Activated T-cell treated with anti-CD3 and anti-CD28 coated beads, Interleukin-2, amount 50 U/mL, for 1 hour (primary cell): Measurements from ENCODE around the gene FHAD1.
"Not testable (repeated sequence)": the region's sequence is repeated elsewhere in the genome, so short reads cannot be mapped to it uniquely, and the experiment has no call there.

Experiments used
- DNase-seq: peaks from one replicate; pipeline ENCODE4 v3.0.0-alpha.2; 2020

The FHAD1 gene

DNA sequence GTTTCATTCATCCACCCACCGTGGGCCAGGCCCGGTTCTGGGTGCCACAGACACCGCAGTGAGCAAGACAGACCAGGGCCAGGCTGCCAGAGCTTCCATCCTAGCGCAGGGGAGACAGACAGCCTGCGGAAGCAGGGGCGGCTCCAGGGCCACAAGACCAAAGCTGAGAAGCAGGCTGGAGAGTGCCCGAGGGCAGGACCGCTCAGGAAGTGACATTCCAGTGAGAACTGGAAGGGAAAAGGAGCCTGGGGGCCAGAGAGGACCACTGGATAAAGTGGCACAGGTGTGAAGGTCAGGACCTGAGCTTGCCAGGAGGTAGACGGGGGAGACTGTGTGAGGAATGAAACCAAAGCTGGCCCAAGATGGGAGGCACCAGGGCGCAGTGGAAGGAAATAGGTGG, 103.1 kb downstream of the FHAD1 start:
- DNase-seq: no peak

DNA sequence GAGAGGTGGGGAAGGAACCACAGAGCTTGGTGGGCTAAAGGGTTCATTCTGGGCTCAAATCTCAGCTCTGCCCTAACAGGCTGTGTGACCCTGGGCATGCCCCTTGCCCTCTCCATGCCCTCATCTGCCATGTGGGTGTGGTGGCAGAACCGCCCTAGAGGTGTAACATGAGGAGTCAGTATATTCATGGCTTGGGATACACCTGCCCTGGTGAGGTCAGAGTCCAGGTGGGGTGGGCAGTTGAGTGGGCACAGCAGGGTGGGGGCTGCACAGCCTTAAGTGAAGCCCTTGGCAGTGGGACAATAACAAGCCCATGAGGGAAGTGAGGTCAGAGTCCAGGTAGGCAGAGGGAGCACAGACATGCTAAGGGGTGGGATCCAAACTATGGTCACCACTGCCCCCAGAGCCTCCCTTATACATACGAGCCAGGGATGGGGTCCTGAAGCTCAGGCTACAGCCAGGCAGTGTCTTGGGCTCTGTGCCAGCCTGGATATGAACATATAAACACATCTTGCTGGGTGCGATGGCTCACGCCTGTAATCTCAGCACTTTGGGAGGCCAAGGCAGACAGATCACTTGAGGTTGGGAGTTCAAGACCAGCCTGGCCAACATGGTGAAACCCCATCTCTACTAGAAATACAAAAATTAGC, 103.7 kb downstream of the FHAD1 start:
- no peak for DNase-seq

DNA sequence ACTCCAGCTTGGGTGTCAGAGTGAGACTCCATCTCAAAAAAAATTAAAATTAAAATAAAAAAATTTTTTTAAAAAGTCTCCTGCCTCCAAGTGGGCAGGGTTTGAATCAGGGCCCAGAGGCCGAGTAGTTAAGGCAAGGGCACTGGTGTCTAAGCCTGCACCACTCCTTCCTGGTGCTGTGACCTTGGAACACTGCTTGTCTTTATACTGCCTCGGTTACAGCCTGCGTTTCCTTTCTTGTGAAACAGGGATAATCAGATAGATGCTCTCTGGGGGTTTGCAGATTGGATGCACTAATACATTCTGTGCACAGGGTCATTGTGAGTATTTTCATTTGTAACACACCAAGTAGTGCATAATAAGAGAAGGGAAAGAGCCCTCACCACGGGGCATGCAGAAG, 104.3 kb downstream of the FHAD1 start:
- DNase-seq: no peak

DNA sequence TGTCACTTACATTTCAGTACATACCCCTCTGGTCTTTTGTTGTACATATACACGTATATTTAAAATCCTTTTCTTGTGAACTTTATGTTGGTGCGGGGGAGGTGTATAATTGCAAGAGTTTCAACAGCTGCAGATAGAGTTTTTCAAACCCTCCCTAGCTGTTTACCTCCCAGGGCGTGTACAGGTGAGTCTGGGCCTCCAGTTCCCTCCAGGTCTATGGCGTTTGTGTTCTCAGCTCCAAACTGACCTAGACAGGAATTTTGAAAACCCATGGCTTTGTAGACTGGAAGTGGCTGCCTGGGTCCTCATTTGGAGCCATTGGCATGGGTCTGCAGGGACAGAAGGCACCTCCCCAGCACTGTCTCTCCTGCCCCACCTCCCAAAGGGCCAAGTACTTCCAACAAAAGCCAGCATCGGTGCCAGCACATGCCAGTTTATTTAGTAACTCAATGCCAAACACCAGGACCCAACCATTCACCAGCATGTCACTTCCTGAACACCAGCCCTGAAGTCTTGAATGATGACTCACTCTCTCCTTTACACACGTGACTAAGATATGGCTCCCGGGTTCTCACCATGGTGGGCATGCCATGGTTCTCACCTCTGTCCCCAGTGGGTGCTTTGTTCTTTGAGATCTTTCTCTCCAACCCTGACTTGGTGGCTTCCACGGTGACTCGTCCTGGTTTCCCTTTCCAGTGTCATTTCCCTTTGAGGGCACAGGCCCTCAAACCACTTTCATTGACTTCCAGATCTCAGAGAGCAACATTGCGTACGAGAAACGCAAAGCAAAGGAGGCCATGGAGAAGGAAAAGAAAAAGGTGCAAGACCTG, 105.3 kb downstream of the FHAD1 start:
- no peak for DNase-seq

DNA sequence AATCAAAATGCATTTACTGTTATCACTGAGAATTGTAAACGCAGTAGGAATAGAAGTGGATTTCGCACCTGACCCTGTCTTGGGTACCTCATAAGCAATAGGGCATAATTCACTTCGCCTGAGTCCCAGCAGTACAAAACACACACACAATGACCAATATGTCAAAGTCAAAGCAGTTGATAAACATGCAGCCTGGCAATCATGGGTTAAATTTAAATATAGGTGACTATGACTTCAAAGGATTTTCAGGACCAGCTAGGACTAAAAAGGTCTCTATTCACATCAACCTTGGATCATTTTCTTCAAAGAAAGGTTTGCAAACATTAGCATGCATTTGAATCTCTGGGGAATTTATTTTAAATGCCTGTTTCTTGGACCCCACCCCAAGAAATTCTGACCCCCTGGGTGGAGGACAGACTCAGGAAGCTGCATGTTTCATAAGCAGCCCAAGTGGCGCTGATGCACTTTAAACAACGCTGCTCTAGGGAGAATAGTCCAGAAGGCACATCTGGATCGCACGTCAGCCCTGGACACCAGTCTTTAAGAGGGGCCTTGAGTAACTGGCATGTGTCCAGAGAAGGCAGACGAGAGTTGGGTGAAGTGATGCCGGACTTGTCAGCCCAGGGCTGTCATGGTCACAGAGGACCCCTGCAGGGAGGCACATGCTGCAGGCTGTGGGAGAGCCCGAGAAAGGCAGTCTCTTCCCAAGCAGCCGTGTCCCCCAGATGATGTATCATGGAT, 107.0 kb downstream of the FHAD1 start:
- DNase-seq: no peak

DNA sequence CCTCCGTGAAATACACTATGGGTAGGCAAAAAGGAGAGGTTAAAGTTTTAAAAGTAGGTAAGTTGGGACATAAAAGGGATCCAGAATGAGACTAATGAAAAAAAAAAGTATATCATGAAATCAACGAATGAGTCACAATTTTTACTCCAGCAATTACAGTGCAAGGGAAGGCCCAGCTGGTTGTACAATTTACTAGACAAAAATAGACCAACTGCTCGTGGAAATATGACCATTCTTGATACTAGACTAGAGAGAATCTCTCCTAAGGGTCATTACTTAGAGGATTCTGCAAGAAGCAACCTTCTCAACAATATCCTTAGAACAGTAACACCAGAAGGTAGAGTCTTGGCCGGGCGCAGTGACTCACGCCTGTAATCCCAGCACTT, 107.5 kb downstream of the FHAD1 start:
- no peak for DNase-seq

DNA sequence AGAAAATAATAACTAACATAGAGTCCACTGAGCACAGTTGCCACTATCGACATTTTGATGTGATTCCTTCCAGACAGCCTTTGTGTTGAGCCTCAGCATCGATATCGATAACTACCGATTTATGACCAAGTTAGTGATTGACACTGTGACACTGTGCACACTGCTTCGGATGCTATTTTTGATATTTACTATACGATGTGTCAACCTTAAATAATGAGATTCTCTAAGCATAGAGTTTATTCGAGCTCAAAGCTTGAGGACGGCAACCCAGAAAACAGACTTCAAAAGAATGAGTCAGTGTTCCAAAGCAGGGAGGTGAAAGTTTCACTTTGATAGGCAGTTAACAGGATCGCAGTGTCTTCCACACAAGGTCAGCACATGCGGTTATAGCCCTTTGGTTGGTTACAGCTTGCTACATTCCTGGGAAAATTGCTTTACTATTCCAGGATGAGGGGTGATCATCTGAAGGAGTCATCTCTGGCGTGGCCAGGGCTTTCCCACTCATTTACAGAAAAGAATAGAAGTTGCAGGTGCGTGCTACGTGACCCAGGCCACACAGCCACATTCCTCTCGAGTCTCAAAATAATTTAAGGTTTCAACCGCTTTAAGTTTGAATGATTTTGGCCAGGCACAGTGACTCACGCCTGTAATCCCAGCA, 109.1 kb downstream of the FHAD1 start:
- no peak for DNase-seq

DNA sequence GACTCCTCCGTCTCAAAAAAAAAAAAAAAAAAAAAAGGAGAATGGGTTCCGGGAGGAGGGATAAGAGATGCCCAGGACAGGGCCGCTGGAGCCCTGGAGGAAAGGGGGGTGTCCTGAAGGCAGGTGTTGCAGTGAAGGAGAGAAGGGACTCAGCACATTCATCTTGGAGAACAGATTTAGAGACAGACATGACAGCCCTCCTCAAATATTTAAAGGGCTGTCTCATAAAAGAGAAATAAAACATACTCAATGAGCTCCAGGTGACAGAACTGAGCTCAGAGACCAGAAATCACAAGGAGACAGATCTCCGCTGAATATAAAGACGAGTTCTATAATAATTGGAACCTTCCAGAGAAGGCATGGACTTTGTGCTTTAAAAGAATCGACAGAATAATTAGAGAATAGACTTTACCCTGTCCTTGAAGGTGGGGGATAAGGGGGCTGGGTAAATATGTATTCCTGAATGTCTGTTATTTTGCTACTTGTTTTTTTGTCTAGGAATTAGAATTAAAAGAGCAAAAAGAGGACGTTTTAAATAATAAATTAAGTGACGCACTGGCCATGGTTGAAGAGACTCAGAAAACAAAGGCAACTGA, 110.7 kb downstream of the FHAD1 start:
- DNase-seq: no peak

DNA sequence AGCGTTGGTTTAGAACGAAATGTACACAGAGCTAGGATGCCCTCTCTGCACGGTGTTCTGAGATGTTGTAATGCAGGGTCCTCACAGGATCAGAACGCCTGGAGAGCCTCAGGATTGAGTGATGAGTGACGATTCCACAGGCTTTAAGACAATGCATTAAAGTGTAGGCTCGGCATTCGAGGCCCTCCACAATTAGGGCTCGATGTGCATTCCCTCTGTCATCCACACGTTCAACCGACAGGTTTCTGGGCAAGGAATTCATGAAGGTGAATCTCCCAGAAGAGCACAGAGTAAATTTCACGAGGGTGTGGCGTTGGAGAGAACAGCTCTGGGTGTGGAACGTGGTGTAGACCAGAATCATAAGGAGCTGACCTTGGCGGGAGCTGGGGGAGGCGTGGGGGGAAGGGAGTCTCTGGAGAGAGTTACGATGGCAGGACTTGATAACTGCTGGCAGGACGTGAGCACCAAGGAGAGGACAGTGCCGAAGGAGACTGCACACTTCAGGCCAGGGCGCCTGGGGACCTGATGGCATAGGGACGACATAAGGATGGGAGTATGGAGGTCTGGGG, 111.6 kb downstream of the FHAD1 start:
- no peak for DNase-seq

DNA sequence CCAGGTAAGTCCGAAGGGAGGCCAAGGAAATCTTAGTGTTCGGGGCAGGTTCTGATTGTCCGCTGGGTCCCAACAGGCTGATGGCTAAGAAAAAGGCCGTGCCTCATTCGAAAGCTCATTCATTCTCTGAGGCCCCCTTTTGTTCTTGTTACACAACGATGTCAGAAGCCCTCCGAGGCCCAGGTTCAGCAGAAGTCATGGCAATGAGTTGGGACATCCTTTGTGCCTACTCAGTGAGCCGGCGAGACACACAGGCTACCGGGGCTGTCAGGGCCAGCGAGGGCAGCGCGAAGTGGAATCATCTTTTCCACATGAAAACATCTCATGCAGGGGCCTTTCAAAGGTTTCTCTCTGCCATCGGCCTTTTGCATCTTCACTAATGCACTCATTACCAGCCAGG, 113.7 kb downstream of the FHAD1 start:
- no peak for DNase-seq

DNA sequence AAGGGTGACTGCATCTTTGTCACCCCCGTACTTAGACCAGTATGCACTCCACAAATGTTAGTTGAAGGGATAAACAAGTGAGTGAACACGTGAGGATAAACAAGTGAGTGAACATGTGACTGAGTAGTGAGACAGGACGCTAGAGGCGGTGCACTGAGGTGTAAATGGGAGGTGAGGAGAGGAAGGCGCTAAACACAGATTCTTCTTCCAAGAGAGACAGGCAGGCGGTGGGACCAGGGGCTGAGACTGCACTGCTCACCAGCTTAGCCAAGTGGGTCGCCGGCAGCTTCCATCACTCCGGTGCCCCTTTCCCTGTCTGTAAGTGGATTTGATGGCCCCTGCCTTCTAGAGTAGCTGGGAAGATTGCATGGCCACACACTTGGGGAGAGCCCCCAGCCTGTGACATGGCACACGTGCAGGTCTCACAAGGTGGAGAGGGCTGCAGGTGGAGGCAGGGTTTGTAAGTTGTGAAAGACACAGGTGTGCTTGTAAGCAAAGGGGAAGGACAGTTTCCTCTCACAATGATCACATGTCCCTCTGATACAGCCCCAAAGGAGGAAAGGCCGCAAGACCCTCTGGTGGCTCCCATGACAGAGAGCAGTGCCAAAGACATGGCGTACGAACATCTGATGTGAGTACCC, 115.2 kb downstream of the FHAD1 start:
- DNase-seq: no peak

DNA sequence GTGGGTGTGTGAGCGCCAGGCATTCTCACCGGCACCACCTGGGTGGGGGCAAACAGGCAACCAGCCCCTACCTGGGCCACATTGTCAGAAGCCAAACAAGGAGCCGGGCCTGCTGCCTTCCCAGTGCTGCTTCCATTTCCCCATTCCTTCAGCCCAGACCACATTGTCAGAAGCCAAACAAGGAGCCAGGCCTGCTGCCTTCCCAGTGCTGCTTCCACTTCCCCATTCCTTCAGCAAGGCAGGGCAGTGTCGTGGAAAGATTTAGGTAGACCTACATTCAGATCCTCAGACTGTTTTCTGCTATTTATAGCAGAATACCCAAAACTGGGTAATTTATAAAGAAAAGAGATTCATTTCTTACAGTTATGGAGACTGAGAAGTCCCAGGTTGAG, 115.7 kb downstream of the FHAD1 start:
- no peak for DNase-seq

DNA sequence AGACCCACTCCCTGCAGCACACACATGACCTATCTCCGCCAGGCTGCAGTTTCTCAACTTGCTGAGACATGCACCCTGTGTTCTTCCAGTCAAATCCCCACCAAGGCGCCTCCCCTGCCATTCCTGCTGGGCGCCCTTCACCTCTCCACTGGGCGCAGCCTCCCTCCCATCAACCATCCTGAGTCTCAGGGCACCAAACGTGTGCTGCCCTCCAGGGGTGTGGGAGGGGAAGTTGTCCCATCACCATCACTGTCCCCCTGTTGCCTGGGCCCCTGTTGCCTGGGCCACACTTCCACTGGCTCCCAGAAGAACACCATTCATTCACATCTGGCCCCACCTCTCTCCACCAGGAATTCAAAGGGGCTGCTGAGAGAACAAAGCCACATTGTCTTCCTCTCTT, 117.7 kb downstream of the FHAD1 start:
- no peak for DNase-seq

DNA sequence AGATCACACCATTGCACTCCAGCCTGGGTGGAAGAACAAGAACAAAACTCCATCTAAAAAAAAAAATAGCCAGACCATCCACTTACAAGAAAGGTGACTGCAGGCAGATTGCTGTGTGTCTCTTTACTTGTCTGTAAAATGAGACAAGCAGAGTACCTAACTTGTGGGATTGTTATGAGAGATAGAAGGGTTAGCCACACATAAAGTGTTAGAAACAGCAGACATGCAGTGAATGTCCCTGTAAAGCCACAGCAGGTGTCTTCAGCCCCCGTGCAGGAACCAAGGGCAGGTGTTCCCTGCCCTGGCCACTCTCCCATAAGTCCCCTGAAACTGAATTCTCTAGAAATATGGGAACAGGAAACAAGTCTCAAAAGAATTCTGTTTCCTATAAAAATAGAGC, 121.9 kb downstream of the FHAD1 start:
- DNase-seq: no peak

DNA sequence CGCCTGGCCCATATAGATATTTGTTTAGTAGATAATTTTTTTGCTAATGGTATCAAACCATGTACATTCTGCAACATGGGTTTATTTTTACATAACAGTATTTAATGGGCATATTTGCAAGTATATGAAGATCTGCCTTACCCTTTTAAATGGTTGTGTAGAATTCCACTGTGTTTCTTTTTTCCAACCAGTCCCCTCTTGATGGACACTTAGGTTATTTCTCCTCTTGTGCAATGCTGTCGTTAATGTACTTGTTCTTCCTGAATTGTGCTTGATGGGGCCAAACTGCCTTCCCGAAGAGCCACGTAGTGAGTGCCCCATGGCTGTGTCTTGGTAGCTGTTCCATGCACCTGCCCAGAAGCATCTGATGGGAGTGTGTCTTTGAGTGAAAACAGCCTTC, 123.2 kb downstream of the FHAD1 start:
- no peak for DNase-seq

DNA sequence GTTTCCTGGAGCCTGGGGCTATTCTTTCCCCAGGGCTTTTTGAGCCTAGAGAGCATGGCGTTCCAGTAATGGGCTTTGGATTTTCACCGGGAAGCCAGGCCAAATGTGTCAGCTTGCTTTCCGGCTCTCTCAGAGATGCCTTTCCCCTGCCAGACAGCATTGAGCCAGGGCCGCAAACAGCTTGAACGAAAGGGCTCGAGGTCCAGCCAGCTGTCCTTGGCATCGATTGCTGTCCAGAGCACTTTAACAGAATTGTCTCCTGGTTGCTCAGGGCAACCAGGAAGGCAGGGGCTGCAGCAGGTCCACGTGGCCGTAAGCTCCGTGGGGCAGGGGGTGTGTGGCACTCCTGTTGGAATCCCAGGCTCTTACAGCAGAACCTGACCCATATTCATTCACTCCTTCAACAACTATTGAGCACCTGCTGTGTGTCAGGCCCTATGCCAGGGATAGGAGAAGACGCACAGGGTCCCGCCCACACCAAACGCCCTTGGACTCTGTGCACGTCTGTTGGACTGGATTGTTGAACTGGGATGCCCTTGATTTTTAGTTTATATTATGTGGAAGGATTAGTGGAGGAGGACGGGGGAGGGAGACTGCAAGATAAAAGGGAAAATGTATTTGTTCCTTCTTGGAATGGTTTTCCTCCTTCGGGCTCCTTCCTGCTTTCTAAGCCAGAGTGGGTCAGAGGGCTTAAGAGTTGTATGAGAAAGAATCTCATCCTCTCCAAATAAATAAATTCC, 123.9 kb downstream of the FHAD1 start:
- DNase-seq: no peak

DNA sequence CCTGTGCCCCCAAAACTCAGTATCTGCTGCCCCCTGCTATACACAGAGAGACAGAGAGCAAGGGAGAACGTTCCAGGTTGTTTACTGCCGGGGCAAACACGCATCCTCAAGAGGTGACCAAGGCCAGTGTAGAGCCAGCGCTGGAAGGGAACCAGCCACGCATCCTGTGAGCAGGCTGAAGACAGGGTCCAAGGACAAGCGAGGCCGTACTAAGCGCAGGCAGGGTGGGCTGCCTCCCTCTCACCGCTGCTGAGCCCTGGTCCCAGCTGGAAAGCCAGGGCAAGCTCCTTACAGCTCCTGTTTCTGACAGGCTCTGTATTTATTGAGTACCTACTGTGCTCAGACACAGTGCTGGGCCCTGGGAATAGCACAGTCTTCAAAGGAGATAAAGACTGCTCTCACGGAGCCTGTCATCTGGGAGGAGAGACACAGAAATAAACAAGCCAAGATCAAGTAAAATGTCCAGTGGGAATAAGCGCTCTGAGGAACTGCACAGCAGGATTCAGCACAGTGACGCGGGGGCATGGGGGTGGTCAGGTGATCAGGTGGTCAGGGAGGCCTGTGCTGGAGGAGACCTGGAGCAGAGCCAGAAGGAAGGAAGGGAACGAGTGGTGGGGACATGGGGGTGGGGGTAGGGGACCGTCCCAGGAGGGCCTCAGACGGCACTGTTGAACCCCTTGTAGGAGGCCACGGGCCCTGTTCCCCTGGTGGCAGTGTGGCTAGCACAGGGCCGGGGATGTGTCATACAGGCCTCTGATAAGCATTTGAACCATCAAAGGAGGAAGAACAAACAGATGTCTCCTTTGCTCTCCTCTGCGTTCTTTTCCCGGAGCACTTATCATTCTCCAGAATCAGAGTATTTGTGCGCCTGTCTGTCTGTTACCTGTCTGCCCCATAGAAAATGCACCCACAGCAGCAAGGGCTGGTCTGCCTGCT, 124.9 kb downstream of the FHAD1 start:
- DNase-seq: no peak

DNA sequence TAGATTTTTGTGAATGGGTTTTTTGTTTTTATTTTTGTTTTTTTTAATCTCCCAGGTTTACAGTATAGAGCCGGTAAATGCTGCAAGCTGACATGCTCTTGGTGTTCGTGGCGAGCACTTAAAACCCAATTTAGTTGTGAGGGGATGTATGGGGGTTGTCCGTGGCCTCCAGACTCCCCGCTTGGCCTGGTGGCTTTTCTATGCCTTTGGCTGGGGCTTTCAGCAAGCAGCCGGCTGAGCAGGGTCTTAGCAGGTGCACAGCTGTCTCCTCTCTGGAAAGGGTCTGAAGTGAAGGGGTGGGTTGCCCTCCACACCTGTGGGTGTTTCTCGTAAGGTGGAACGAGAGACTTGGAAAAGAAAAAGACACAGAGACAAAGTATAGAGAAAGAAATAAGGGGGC, 131.7 kb downstream of the FHAD1 start:
- DNase-seq: no peak

DNA sequence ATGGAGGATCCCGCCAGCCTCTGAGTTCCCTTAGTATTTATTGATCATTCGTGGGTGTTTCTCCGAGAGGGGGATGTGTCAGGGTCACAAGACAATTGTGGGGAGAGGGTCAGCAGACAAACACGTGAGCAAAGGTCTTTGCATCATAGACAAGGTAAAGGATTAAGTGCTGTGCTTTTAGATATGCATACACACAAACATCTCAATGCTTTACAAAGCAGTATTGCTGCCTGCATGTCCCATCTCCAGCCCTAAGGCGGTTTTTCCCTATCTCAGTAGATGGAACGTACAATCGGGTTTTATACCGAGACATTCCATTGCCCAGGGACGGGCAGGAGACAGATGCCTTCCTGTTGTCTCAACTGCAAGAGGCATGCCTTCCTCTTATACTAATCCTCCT, 132.1 kb downstream of the FHAD1 start:
- DNase-seq: not testable (repeated sequence)
